ENCODE measurements around the gene GPR135. TPM values are rescaled to one million over a fixed set of nuclear protein-coding genes. Genes with fewer than 3 reads are reported as not detected.

GPR135 gene
- total RNA-seq, 1 experiment from 2014 or later: 3.9 TPM

DNA sequence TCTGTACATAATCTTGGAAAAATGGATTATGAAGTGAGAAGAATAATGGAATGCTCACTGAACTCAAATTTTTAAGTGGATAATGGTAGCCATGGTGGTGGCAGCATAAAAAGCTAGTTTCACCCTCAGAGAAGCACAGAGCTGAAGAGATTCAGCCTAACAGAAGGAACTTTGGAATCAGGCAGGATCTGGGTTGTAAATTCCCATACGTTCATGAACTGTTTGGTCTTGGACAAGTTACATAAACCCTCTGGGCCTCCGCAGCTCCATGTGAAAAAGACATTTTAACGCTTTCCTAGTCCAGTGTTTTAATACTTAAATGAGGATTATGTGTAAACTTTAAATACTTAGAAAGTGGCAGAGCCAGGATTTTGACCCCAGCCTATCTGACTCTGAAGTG is 45.8 kb upstream of the GPR135 start:
- POLR2A ChIA-PET: no interaction called here

More for the DNA sequence above, 45.8 kb upstream of the GPR135 start:
- H3K9me2 ChIP-seq (ENCODE audit: insufficient read depth): no peaks in the 10 kb centered on the region
- no peaks in the 10 kb centered on the region for H3K9me3 ChIP-seq (ENCODE audit: control insufficient read depth in 1 of 2, insufficient read depth in 1 of 2, low read depth in 1 of 2, low read length in 2 of 2)
- no peak for DNase-seq (ENCODE audit: low read depth, low spot score)
- intact Hi-C loops (cut with micrococcal nuclease): loop anchor here (5.0 kb wide), 1 partner anchor 466 kb away; no protein-coding TSS in a partner anchor
- no peak overlapping the region for H3K4me3 ChIP-seq (replicated peaks in 1 of 2; ENCODE audit: low read depth in 1 of 2, low read length in 2 of 2)
- H3K36me3 ChIP-seq (ENCODE audit: control insufficient read depth in 1 of 2, insufficient read depth in 2 of 2, low read length in 2 of 2): no peaks in the 10 kb centered on the region
- no peaks in the 10 kb centered on the region for H3K27me3 ChIP-seq (ENCODE audit: insufficient read depth, low read length)
- CTCF ChIA-PET: interaction anchor here (0.9 kb wide), 1 partner anchor 10 kb away, joined by 3 read pairs; no protein-coding TSS in a partner anchor
- no peaks in the 10 kb centered on the region for H3K4me1 ChIP-seq (ENCODE audit: control insufficient read depth in 1 of 2, insufficient read depth in 2 of 2, low read length in 2 of 2)
- no TSS peak for BruUV-seq (replicated peaks)
- no peaks in the 10 kb centered on the region for H4K20me1 ChIP-seq (ENCODE audit: insufficient read depth)
- no peaks in the 10 kb centered on the region for H3K79me2 ChIP-seq (ENCODE audit: insufficient read depth, low read length)
- H3K27ac ChIP-seq (ENCODE audit: low read depth, low read length): no peak overlapping the region
- H3K9ac ChIP-seq (ENCODE audit: low read length): no peak overlapping the region
- RAD21 ChIA-PET (ENCODE audit: low non-redundant PET in 1 of 2, low total read pairs in 2 of 2, uncharacterized antibody in 2 of 2, unreplicated experiment in 2 of 2): no interaction called here
- TF ChIP-seq FOSL1 (IDR thresholded peaks at IDR 0.05; ENCODE audit: low read depth): no peak
- no peak for TF ChIP-seq POLR2AphosphoS5 (IDR thresholded peaks at IDR 0.05; ENCODE audit: low read depth, low read length)
- no peak for TF ChIP-seq YY1 (IDR thresholded peaks at IDR 0.05; ENCODE audit: extremely low read depth, insufficient replicate concordance, low read depth, low read length)
- TF ChIP-seq, protein P1, sequence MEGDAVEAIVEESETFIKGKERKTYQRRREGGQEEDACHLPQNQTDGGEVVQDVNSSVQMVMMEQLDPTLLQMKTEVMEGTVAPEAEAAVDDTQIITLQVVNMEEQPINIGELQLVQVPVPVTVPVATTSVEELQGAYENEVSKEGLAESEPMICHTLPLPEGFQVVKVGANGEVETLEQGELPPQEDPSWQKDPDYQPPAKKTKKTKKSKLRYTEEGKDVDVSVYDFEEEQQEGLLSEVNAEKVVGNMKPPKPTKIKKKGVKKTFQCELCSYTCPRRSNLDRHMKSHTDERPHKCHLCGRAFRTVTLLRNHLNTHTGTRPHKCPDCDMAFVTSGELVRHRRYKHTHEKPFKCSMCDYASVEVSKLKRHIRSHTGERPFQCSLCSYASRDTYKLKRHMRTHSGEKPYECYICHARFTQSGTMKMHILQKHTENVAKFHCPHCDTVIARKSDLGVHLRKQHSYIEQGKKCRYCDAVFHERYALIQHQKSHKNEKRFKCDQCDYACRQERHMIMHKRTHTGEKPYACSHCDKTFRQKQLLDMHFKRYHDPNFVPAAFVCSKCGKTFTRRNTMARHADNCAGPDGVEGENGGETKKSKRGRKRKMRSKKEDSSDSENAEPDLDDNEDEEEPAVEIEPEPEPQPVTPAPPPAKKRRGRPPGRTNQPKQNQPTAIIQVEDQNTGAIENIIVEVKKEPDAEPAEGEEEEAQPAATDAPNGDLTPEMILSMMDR (IDR thresholded peaks at IDR 0.05 in 2 of 3, conservative IDR thresholded peaks at IDR 0.05 in 1 of 3; ENCODE audit: borderline replicate concordance in 1 of 3, insufficient read depth in 1 of 3, low read depth in 2 of 3, low read length in 2 of 3): no peak
- no peak for TF ChIP-seq CEBPB (IDR thresholded peaks at IDR 0.05; ENCODE audit: low read depth)
- TF ChIP-seq TCF7L2 (IDR thresholded peaks at IDR 0.05; ENCODE audit: borderline replicate concordance, extremely low read depth, insufficient read depth, insufficient read length): no peak
- TF ChIP-seq ZNF274 (IDR thresholded peaks at IDR 0.05; ENCODE audit: low read depth, low read length): no peak
- TF ChIP-seq, protein P2, sequence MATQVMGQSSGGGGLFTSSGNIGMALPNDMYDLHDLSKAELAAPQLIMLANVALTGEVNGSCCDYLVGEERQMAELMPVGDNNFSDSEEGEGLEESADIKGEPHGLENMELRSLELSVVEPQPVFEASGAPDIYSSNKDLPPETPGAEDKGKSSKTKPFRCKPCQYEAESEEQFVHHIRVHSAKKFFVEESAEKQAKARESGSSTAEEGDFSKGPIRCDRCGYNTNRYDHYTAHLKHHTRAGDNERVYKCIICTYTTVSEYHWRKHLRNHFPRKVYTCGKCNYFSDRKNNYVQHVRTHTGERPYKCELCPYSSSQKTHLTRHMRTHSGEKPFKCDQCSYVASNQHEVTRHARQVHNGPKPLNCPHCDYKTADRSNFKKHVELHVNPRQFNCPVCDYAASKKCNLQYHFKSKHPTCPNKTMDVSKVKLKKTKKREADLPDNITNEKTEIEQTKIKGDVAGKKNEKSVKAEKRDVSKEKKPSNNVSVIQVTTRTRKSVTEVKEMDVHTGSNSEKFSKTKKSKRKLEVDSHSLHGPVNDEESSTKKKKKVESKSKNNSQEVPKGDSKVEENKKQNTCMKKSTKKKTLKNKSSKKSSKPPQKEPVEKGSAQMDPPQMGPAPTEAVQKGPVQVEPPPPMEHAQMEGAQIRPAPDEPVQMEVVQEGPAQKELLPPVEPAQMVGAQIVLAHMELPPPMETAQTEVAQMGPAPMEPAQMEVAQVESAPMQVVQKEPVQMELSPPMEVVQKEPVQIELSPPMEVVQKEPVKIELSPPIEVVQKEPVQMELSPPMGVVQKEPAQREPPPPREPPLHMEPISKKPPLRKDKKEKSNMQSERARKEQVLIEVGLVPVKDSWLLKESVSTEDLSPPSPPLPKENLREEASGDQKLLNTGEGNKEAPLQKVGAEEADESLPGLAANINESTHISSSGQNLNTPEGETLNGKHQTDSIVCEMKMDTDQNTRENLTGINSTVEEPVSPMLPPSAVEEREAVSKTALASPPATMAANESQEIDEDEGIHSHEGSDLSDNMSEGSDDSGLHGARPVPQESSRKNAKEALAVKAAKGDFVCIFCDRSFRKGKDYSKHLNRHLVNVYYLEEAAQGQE (IDR thresholded peaks at IDR 0.05; ENCODE audit: low read depth): no peak
- no peak for TF ChIP-seq CBX3 (IDR thresholded peaks at IDR 0.05; ENCODE audit: low read depth)
- no peak for TF ChIP-seq EZH2 (IDR thresholded peaks at IDR 0.05)
- no peak for TF ChIP-seq SRF (IDR thresholded peaks at IDR 0.05; ENCODE audit: low read depth)
- TF ChIP-seq JUND (IDR thresholded peaks at IDR 0.05): no peak
- TF ChIP-seq SIN3A (IDR thresholded peaks at IDR 0.05; ENCODE audit: low read depth): no peak
- TF ChIP-seq RAD21 (IDR thresholded peaks at IDR 0.05; ENCODE audit: low read depth): no peak
- no peak overlapping the region for H2AFZ ChIP-seq (ENCODE audit: low read depth, low read length, poor library complexity, severe bottlenecking)
- H3K4me2 ChIP-seq (ENCODE audit: low read length): no peak overlapping the region
- ATAC-seq: no peak
